Keratinocyte (primary cell): ENCODE data around the gene SP4.

Experiments
- CTCF ChIP-seq, 3 experiments: IDR thresholded peaks in 1 of 3; conservative IDR thresholded peaks in 1 of 3; optimal IDR thresholded peaks in 1 of 3; 2 replicates in 2 of 3; 3 replicates in 1 of 3; pipeline versions ENCODE3 to v1.5.1; 2011; ENCODE audit warnings: low read length in 3 of 3, mild to moderate bottlenecking in 3 of 3, moderate library complexity in 2 of 3, control low read depth in 1 of 3, inconsistent platforms in 1 of 3; ENCODE audit not compliant: insufficient read depth in 2 of 3; ENCODE audit errors: extremely low read depth in 1 of 3
- EZH2 ChIP-seq: IDR thresholded peaks from one replicate; pipeline ENCODE4 v1.6.1; 2012; ENCODE audit warnings: inconsistent platforms, mild to moderate bottlenecking, low read length, moderate library complexity

- TF ChIP-seq CTCF (optimal IDR thresholded peaks at IDR 0.05 in 1 of 3, IDR thresholded peaks at IDR 0.05 in 1 of 3, conservative IDR thresholded peaks at IDR 0.05 in 1 of 3; ENCODE audit: extremely low read depth in 1 of 3, insufficient read depth in 2 of 3, low read length in 3 of 3) (no peak), EZH2 (no peak)
Measured at GRCh38 chr7:21462081-21462480, 34.2 kb downstream of the SP4 start.
